ENCODE data around the gene ALDH3B1.
"Not testable (repeated sequence)": the region's sequence is repeated elsewhere in the genome, so short reads cannot be mapped to it uniquely, and the experiment has no call there.

DNA sequence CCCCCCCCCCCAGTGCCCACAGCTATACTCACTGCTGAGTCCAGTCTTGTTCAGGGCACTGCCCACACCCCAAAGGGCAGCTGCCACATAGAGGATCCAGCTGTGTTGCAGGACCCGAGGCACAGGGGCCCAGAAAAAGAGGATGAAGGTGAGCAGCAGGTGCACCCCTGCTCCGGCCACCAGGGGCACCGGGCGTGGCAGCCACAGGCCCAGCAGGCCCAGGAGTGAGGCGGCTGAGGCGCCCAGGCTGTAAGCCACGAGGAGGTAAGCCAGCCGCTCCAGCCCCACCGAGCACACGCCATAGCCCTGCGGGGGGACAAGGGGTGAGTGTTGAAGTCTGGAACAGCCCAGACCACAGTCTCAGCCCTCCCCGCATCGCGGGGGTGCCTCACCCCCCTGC is 14.5 kb upstream of the ALDH3B1 start:
- not testable (repeated sequence) for TF ChIP-seq CTCF, POLR2A, POLR2AphosphoS5 (IDR thresholded peaks at IDR 0.05)
